Measurements from ENCODE around the gene CFHR4.
"Not testable (repeated sequence)": the region's sequence is repeated elsewhere in the genome, so short reads cannot be mapped to it uniquely, and the experiment has no call there.

CFHR4 gene

GRCh38 chr1:196866974-196867373, 20.9 kb upstream of the CFHR4 start:
- DNase-seq (ENCODE audit: low read depth): no peak
- H3K4me3 ChIP-seq (ENCODE audit: control insufficient read depth, low read depth, low read length): no peak overlapping the region
- TF ChIP-seq CTCF (conservative IDR thresholded peaks at IDR 0.05; ENCODE audit: control insufficient read depth, insufficient read depth, low read depth, low read length): no peak

- H3K4me3 ChIP-seq (ENCODE audit: control insufficient read depth, low read depth, low read length): no peak overlapping the region
- no peak for TF ChIP-seq CTCF (conservative IDR thresholded peaks at IDR 0.05; ENCODE audit: control insufficient read depth, insufficient read depth, low read depth, low read length)
- DNase-seq (ENCODE audit: low read depth): no peak
These were observed 14.5 kb upstream of the CFHR4 start for GRCh38 chr1:196873385-196873784.

GRCh38 chr1:196875935-196876334, 11.9 kb upstream of the CFHR4 start:
- H3K4me3 ChIP-seq (ENCODE audit: control insufficient read depth, low read depth, low read length): no peak overlapping the region
- DNase-seq (ENCODE audit: low read depth): no peak
- no peak for TF ChIP-seq CTCF (conservative IDR thresholded peaks at IDR 0.05; ENCODE audit: control insufficient read depth, insufficient read depth, low read depth, low read length)

- DNase-seq (ENCODE audit: low read depth): peak; percentile 6
- H3K4me3 ChIP-seq (ENCODE audit: control insufficient read depth, low read depth, low read length): no peak overlapping the region
- TF ChIP-seq CTCF (conservative IDR thresholded peaks at IDR 0.05; ENCODE audit: control insufficient read depth, insufficient read depth, low read depth, low read length): no peak
These were observed 9.9 kb upstream of the CFHR4 start for GRCh38 chr1:196877964-196878363.

GRCh38 chr1:196886560-196886959, 1.3 kb upstream of the CFHR4 start:
- not testable (repeated sequence) for H3K4me3 ChIP-seq (ENCODE audit: control insufficient read depth, low read depth, low read length); DNase-seq (ENCODE audit: low read depth)

- no peak overlapping the region for H3K4me3 ChIP-seq (ENCODE audit: control insufficient read depth, low read depth, low read length)
- no peak for TF ChIP-seq CTCF (conservative IDR thresholded peaks at IDR 0.05; ENCODE audit: control insufficient read depth, insufficient read depth, low read depth, low read length)
- DNase-seq (ENCODE audit: low read depth): no peak
These were observed 2.8 kb downstream of the CFHR4 start for GRCh38 chr1:196890668-196891067.

GRCh38 chr1:196891251-196891650, 3.4 kb downstream of the CFHR4 start:
- no peak for DNase-seq (ENCODE audit: low read depth)
- TF ChIP-seq CTCF (conservative IDR thresholded peaks at IDR 0.05; ENCODE audit: control insufficient read depth, insufficient read depth, low read depth, low read length): no peak

More at GRCh38 chr1:196891251-196891650, 3.4 kb downstream of the CFHR4 start:
- no peak overlapping the region for H3K4me3 ChIP-seq (ENCODE audit: control insufficient read depth, low read depth, low read length)

All from fibroblast of mammary gland (primary cell).